ENCODE data around the gene NLRP6. TPM values are rescaled to one million over a fixed set of nuclear protein-coding genes. Genes with fewer than 3 reads are reported as not detected.
"Not testable (repeated sequence)": the region's sequence is repeated elsewhere in the genome, so short reads cannot be mapped to it uniquely, and the experiment has no call there.

The NLRP6 gene
- total RNA-seq, 4 donors from 2014 or later = 0.13 to 0.73 (median 0.28) TPM

GRCh38 chr11:304915-305843 is 27.0 kb downstream of the NLRP6 start:
- TF ChIP-seq POLR2A (IDR thresholded peaks at IDR 0.05) (no peak), CTCF (IDR thresholded peaks at IDR 0.05) (peak; percentile 18 to 75 (median 70))
- DNase-seq = peak; percentile 79
- Histone ChIP-seq H3K27ac (no peak overlapping the region), H3K9me3 (no peaks in the 10 kb centered on the region), H3K36me3 (no peaks in the 10 kb centered on the region), H3K4me1 (peaks cover 4 to 16% of the 10 kb centered on the region in 2 donors), H3K27me3 (no peaks in the 10 kb centered on the region), H3K4me3 (replicated peaks in 1 of 3) (no peak overlapping the region)
- 34 to 36% methylated on average over 19 of the region's 19 CpGs for WGBS, 2 donors
- intact Hi-C loops (cut with DNase I) = loop anchor here (5.0 kb wide), 1 partner anchor 52 kb away; no protein-coding TSS in a partner anchor

DNA sequence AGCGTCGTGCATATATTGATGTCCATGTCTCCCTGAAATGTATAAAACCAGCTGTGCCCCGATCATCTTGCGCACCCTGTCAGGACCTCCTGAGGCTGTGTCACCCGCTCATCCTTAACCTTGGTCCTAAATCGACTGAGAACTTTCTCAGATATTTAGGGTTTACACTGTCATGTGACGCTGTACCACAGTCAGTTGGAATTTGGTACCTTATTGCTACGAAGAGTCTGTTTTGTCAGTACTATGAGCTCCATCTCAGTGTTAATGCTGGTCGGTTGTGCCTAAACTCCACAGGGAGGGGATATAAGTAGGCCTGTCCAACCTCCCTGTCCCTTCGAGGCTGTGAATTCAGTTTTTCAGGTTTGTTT is 27.6 kb downstream of the NLRP6 start:
- H3K4me3 ChIP-seq (replicated peaks in 1 of 3) = no peak overlapping the region
- H3K9me3 ChIP-seq = no peaks in the 10 kb centered on the region
- TF ChIP-seq CTCF (IDR thresholded peaks at IDR 0.05) (no peak), POLR2A (IDR thresholded peaks at IDR 0.05) (no peak)
- WGBS, 2 donors = 89 to 90% methylated on average over 10 of the region's 10 CpGs
- no peaks in the 10 kb centered on the region for H3K27me3 ChIP-seq
- H3K4me1 ChIP-seq = peaks cover 4 to 16% of the 10 kb centered on the region in 2 donors
- no peak for DNase-seq
- H3K36me3 ChIP-seq = no peaks in the 10 kb centered on the region
- intact Hi-C loops (cut with DNase I) = loop anchor here (5.0 kb wide), 1 partner anchor 51 kb away; no protein-coding TSS in a partner anchor
- H3K27ac ChIP-seq = no peak overlapping the region

- Histone ChIP-seq H3K27ac (peak overlapping the region in 2 of 3 donors; percentile 61 to 79), H3K4me3 (replicated peaks in 1 of 3) (no peak overlapping the region), H3K36me3 (no peaks in the 10 kb centered on the region), H3K4me1 (peaks cover 4 to 16% of the 10 kb centered on the region in 2 donors), H3K9me3 (no peaks in the 10 kb centered on the region), H3K27me3 (no peaks in the 10 kb centered on the region)
- 93 to 95% methylated on average over 12 to 14 of the region's 17 CpGs for WGBS, 2 donors
- TF ChIP-seq CTCF (IDR thresholded peaks at IDR 0.05) (no peak), POLR2A (IDR thresholded peaks at IDR 0.05) (no peak)
- intact Hi-C loops (cut with DNase I) = loop anchor here (5.0 kb wide), 1 partner anchor 50 kb away; no protein-coding TSS in a partner anchor
- no peak for DNase-seq
Measured at GRCh38 chr11:306645-307371, 28.6 kb downstream of the NLRP6 start.

DNA sequence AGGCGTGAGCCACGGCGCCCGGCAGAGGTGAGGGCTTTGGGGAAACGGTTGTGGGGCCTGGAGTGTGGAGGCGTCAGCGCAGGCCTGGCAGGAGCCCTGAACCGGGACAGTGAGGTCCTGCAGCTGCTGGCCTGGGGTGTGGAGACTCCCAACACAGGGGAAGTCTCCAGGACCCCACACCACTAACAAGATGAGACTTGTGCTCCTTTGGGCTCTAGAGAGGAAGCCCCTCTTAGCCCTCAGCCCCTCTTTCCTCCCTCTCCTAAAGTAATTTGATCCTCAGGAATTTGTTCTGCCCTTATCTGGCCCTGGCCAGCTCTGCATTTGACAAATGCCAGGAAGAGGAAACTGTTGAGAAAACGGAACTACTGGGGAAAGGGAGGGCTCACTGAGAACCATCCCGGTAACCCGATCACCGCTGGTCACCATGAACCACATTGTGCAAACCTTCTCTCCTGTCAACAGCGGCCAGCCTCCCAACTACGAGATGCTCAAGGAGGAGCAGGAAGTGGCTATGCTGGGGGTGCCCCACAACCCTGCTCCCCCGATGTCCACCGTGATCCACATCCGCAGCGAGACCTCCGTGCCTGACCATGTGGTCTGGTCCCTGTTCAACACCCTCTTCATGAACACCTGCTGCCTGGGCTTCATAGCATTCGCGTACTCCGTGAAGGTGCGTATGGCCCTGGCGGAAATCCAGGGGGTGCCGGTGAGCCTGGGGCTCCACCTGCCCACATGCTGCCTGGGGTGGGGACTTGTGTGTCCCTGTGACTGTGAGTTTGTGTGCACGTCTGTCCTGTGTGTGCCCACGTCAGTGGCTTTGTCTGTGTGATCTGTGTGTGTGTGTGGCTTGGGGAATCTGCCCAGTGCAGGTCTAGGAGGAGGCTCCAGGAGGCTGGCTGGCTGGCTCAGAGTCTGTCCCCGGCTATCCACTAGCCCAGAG is 29.8 kb downstream of the NLRP6 start, which contains the start of gene IFITM2:
Gene IFITM2 (plus strand): TSS at position 51 of the 943 bp plus-strand sequence. CDS start 377 bp downstream, at position 428.
- peak within 1 kb of the TSS; percentile 69 to 79 (median 79) for H3K27ac ChIP-seq

GRCh38 chr11:308740-309665 is 30.8 kb downstream of the NLRP6 start:
- H3K9me3 ChIP-seq, H3K36me3 ChIP-seq, H3K27me3 ChIP-seq, DNase-seq: not testable (repeated sequence)
- 67 to 73% methylated on average over 24 of the region's 24 CpGs for WGBS, 2 donors
- Histone ChIP-seq H3K27ac (peak overlapping the region; percentile 69 to 79 (median 79)), H3K4me1 (peaks cover 4 to 24% of the 10 kb centered on the region in 2 donors), H3K4me3 (replicated peaks in 1 of 3) (peak overlapping the region in 1 of 3 donors; percentile 28)
- intact Hi-C loops (cut with DNase I) = loop anchor here (5.0 kb wide), 1 partner anchor 48 kb away; no protein-coding TSS in a partner anchor

More for the DNA sequence above, 29.8 kb downstream of the NLRP6 start, which contains the start of gene IFITM2:
- intact Hi-C loops (cut with DNase I) = loop anchor here (5.0 kb wide), 1 partner anchor 49 kb away; no protein-coding TSS in a partner anchor
- not testable (repeated sequence) for H3K9me3 ChIP-seq, H3K27me3 ChIP-seq, H3K36me3 ChIP-seq
- peaks cover 4 to 18% of the 10 kb centered on the region in 2 donors for H3K4me1 ChIP-seq
- peak in 1 of 2 donors; percentile 62 for TF ChIP-seq POLR2A (IDR thresholded peaks at IDR 0.05)
- peak within 1 kb of the TSS in 1 of 3 donors; percentile 28 for H3K4me3 ChIP-seq (replicated peaks in 1 of 3)
- 3 to 48% methylated on average over 6 to 22 of the region's 28 CpGs for WGBS, 2 donors
- peak; percentile 44 to 57 for DNase-seq

DNA sequence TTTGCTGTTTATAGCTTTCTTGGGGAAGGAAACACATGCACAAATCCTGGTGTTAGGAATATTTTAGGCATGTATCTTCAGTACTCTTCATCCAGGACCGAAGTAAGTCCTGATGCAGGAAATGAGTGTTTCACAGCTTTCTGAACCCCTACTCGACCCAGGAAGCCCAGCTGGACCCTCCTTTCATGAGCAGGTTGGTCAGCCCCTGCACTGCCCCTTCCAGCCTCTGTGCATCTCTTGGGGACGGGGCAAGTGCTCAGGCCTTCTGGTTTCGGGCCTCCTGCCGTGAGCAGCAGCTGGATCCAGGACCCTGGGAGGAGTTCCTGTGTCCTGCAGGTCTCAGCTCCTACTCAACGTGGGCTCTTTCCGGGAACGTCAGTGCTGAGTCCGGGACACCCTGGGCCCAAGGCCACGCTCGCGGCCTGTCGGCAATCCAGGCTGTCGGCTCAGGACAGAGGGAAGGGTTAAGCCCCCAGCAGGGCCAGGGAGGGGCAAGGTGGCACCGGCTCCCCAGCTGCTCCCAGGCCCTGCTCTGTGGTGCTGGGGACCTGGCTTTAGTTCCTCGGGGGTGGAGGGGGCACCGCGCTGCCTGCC is 31.9 kb downstream of the NLRP6 start:
- intact Hi-C loops (cut with DNase I) = loop anchor here (5.0 kb wide), 1 partner anchor 47 kb away; no protein-coding TSS in a partner anchor
- not testable (repeated sequence) for DNase-seq, H3K36me3 ChIP-seq, H3K27me3 ChIP-seq, H3K9me3 ChIP-seq
- H3K27ac ChIP-seq = peak overlapping the region; percentile 69 to 79 (median 79)
- 27 to 71% methylated on average over 2 to 3 of the region's 18 CpGs for WGBS, 2 donors
- H3K4me1 ChIP-seq = peaks cover 4 to 23% of the 10 kb centered on the region in 2 donors
- H3K4me3 ChIP-seq (replicated peaks in 1 of 3) = peak overlapping the region in 1 of 3 donors; percentile 28
